Hepatocyte (in vitro differentiated cells): ENCODE data around the gene S100A8.

Experiments used
- EZH2 ChIP-seq: fragments of 200-600 bp; sonication (generic); IDR thresholded peaks from 2 replicates; pipeline ENCODE4 v1.6.1; 2016; ENCODE audit warnings: antibody characterized with exemption, mild to moderate bottlenecking, borderline replicate concordance
- EZH2phosphoT487 ChIP-seq: fragments of 200-600 bp; sonication (generic); IDR thresholded peaks from one replicate; pipeline ENCODE4 v1.6.1; 2018; ENCODE audit warnings: antibody characterized with exemption, mild to moderate bottlenecking, low read depth, moderate library complexity; ENCODE audit not compliant: unreplicated experiment, severe bottlenecking
- TF ChIP-seq, protein P1 (sequence below): fragments of 200-600 bp; sonication (generic); IDR thresholded peaks from 2 replicates; pipeline ENCODE4 v1.5.1; 2016; ENCODE audit warnings: antibody characterized with exemption, mild to moderate bottlenecking; ENCODE audit not compliant: poor library complexity

GRCh38 chr1:153357076-153357852, 33.6 kb downstream of the S100A8 start:
- TF ChIP-seq, protein P1, sequence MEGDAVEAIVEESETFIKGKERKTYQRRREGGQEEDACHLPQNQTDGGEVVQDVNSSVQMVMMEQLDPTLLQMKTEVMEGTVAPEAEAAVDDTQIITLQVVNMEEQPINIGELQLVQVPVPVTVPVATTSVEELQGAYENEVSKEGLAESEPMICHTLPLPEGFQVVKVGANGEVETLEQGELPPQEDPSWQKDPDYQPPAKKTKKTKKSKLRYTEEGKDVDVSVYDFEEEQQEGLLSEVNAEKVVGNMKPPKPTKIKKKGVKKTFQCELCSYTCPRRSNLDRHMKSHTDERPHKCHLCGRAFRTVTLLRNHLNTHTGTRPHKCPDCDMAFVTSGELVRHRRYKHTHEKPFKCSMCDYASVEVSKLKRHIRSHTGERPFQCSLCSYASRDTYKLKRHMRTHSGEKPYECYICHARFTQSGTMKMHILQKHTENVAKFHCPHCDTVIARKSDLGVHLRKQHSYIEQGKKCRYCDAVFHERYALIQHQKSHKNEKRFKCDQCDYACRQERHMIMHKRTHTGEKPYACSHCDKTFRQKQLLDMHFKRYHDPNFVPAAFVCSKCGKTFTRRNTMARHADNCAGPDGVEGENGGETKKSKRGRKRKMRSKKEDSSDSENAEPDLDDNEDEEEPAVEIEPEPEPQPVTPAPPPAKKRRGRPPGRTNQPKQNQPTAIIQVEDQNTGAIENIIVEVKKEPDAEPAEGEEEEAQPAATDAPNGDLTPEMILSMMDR = no peak
- TF ChIP-seq EZH2 (no peak), EZH2phosphoT487 (no peak)
